CD4-positive, alpha-beta T cell treated with Interleukin-21 for 1 hour (primary cell): ENCODE data around the gene KHSRP.
"Not testable (repeated sequence)": the region's sequence is repeated elsewhere in the genome, so short reads cannot be mapped to it uniquely, and the experiment has no call there.

Source experiments
- DNase-seq: peaks from one replicate; pipeline ENCODE4 v3.0.0-alpha.2; 2020

The KHSRP gene

GRCh38 chr19:6417713-6418561 lies 6.7 kb downstream of the KHSRP start:
- no peak for DNase-seq

DNA sequence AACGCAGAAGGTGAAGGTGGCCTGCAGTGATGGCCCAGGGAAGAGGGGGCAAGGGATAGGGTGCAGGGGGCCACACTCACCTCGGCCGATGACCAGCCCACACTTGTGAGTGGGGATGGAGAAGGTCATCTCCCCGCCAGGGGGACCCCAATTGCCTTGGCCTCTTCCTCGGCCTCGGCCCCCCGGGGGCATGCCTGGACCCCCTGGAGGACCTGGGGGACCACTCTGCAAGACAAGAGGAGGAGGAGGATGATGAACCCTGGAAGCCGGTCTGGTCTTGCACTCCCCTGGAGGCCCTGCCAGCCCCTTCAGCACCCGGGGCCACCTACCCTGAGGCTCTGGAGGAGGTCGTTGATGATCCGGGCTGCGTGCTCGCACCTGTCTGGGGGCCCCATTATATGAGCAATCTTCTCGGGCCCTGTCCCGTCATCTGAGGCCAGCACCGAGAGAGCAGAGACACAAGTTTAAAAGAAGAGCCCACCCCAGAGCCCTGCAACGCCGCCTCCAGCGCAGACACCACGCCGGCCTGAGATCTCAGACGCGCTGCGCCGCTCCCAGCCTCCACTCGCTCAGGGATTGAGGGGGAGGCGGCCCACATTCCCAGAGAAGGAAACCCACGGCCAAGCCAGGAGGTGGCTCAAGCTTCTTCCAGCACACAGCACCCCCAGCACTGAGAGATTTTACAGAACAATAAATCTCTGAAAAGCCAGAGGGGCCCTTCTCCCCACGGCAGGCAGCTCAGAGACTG lies 7.8 kb downstream of the KHSRP start:
- no peak for DNase-seq

DNA sequence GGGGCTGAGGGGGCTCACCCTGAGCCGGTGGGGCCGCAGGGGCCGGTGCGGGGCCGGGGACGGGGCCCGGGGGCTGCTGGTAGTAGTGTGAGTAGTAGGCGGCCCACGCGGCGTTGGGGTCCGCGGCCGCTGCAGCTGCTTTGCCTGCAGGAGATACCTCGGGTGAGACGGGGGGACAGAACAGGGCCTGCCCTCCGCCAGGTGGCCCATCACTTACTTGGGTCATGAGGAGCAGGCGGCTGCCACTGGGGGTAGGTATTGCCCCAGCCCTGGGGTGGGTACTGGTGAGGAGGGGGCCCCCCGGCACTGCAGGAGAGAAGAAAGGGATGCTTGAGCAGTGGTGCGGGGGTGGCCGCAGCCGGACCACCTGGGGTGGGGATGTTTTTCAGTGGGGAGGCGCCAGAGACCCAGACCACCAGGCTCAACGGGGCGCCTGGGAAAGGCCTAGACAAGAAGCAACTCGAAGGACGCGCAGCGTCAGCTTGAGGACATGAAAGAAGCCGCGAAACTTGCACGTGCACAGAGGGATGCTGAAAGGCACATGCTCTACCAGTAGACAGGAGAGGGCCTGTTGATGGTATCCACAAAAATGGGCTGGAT lies 8.9 kb downstream of the KHSRP start:
- DNase-seq = no peak

- no peak for DNase-seq
These were observed 9.6 kb downstream of the KHSRP start for GRCh38 chr19:6414793-6415590.

DNA sequence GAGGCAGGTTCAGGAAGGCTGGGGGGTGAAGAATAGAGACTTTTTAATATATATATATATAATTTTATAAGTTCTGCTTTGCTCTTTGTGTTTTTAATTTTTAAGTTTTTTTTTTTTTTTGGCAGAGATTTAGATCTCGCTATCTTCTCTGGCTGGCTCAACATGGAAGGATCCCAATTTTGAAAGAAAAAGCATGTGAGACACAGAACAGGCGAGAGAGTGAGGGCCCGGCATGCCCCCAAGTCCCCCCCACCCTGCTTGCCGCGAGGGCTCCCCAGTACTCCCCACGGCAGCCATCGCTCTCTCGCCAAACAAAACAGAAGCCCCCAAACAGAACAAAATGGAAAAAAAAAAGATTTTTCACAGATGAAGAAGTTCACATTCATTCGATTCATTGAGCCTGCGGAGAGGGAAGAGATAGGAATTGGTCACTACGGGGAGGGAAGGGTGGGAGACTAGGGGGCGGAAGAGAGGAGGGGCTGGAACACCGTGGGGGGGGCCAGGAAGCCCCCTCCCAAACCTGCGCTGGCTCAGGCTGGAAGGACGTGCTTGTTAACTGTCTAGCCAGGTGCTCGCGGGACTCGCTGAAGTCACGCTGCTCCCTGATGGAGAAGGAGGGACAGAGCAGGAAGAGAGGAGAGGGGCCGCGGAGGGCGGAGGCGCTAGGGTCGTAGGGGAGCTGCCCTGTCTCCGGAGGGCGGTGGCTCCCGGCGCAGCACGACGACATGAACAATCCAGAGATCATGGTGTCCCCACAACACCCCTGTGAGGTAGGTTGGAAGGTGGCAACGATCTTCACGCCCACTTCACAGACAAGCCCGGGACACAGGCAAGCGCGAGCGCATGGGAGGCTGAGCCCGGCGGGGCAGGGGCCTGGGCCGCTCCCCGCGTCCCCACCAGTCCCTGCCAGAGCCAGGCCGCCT lies 10.6 kb downstream of the KHSRP start:
- DNase-seq = no peak

DNA sequence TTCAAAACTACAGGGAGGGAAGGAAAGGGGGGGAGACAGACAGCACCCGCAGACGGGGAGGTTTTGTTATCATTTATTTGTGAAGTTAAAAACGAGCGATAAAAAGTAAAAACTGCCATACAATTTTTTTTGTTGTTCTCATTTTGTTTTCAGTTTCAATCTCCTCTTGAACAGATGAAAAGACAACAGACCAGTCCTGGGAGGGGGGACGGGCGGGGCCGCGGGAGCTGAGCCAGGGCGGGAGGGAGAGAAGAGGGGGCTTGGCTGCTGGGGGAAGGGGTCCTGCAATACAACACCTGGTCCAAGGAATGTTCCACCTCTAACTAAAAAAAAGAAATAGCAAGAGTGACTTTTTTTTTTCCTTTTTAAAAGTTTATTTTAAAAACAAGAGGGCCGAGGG lies 11.3 kb downstream of the KHSRP start:
- DNase-seq = no peak

DNA sequence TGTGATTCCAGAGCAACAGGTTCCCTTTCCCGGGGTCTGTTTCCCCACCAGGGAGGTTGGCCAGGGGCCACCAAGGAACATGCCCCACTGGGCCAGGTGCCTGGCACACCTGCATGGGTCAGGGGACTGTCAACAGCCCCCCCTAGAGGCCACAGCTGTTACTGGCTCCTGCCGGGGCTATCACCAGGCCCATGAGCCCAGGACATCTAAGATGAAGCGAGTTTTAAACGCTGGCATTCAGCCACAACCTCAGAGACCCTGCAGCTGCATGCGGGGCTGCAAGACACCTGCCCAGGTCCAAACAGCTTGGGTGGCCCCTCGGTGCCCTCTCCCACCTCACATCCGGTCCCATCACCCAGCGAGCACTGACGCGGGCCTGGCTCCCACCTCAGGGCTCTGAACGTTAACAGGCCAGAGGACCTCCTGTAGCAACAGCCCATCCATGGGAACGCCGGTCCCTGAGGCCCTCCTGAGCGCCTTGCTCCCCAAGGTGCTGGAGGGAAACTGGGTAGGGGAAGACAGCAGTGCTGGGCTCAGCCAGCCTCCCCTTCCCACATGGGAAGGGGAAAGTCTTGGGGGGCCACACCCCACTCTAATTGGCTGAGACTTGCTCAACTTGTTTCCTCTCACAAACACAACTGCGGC lies 12.0 kb downstream of the KHSRP start:
- DNase-seq = peak; percentile 54

GRCh38 chr19:6412061-6412446 lies 12.6 kb downstream of the KHSRP start:
- DNase-seq = no peak

GRCh38 chr19:6409346-6409745 lies 15.3 kb downstream of the KHSRP start:
- no peak for DNase-seq

GRCh38 chr19:6406401-6406800 lies 18.2 kb downstream of the KHSRP start:
- DNase-seq = no peak

DNA sequence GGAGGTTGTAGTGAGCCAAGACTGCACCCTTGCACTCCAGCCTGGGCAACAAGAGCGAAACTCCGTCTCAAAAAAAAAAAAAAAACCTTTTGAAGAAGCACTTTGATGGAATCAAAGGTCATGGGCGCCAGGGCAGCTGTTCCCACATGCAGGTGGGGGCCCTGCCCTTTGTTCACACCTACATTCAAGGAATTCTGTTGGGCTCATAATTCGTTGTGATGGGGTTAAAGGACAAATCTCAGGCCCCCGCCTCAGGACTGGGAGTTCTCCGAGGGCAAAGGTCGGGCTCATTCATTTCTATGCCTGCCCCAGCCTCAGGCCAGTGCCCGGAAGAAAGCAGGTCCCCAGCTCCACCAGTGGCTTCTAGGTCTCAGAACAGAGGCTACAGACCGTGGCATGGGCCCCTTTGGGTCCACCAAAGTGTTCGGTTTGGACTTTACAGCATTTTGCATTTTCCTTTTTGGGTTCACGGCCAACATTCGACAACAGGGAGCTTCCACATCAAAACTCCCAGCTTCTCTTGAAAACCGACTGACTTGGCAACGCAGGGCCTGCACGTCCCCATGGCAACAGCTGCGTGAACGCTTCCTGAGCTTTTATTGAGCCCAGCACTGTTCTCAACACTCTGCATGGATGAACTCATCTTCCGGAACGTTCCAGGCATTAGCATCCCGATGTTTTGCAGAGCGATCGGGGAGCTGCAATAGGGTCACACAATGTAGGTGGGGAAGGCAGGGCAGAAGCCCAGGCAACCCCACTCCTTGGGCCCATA lies 21.6 kb downstream of the KHSRP start:
- no peak for DNase-seq

GRCh38 chr19:6402058-6402457 lies 22.6 kb downstream of the KHSRP start:
- DNase-seq = no peak

DNA sequence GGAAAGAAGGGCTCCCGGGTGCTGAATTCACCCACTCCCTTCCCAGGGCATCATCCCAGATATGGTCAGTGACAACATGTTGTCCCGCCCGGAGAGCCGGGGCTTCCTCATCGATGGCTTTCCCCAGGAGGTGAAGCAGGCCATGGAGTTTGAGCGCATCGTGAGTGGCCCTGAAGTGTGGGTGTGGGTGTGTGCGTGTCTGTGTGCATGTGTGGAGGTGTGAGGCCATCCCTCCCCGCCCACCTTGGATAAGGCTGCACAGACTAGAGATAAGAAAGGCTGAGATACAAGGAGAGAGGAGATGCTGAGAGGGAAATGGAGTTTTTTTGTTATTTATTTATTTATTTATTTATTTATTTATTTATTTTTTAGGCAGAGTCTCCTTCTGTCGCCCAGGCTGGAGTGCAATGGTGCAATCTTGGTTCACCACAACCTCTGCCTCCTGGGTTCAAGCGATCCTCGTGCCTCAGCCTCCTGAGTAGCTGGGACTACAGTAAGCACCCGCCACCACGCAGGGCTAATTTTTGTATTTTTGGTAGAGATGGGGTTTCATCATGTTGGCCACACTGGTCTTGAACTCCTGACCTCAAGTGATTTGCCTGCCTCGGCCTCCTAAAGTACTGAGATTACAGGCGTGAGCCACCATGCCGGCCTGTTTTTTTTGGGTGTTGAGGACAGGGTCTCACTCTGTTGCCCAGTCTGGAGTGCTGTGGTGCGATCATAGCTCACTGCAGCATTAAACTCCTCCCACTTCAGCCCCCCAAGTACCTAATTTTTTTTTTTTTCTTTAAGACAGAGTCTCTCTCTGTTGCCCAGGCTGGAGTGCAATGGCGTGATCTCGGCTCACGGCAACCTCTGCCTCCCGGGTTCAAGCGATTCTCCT lies 24.3 kb downstream of the KHSRP start:
- not testable (repeated sequence) for DNase-seq

GRCh38 chr19:6396305-6396704 lies 28.3 kb downstream of the KHSRP start:
- no peak for DNase-seq

- DNase-seq = no peak
These were observed 29.8 kb downstream of the KHSRP start for GRCh38 chr19:6394831-6395230.

DNA sequence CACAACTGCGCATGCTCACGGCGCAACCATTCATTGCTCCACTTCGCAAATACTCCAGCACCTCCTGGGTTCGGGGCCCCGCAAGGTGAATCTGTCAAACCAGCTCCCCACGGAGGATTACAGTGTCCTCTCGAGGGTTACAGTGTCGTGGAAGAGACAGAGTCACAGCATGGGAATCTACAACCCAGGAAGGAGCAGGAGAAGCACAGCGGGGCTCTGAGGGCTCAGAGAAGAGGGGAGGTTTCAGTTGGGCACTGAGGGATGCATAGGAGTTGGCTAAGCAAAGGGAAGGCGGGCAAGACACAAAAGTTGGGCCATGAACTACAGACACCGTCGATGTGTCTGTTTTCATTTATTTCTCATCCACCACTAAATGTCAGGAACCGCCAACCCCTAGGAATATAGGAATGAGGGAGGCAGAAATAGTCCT lies 30.6 kb downstream of the KHSRP start:
- DNase-seq = peak; percentile 80

- peak; percentile 96 for DNase-seq
These were observed 31.3 kb downstream of the KHSRP start, which contains the start of gene GTF2F1 for GRCh38 chr19:6393074-6393982. Gene GTF2F1, minus strand, starts transcription at chr19:6393164. Its CDS starts 169 bp downstream, at chr19:6392995.
